Measurements from ENCODE around the gene KLRK1. TPM values are rescaled to one million over a fixed set of nuclear protein-coding genes. Genes with fewer than 3 reads are reported as not detected.
"Not testable (repeated sequence)": the region's sequence is repeated elsewhere in the genome, so short reads cannot be mapped to it uniquely, and the experiment has no call there.

Gene KLRK1
- total RNA-seq, 1 experiment from 2014 or later, result 2.3 TPM

- BruUV-seq (replicated peaks), result no TSS peak
- no peaks in the 10 kb centered on the region for H3K27me3 ChIP-seq (ENCODE audit: insufficient read depth, low read length)
- H3K9me3 ChIP-seq (ENCODE audit: control insufficient read depth in 1 of 2, insufficient read depth in 1 of 2, low read depth in 1 of 2, low read length in 2 of 2), result no peaks in the 10 kb centered on the region
- no peaks in the 10 kb centered on the region for H3K36me3 ChIP-seq (ENCODE audit: control insufficient read depth in 1 of 2, insufficient read depth in 2 of 2, low read length in 2 of 2)
- RAD21 ChIA-PET (ENCODE audit: low non-redundant PET in 1 of 2, low total read pairs in 2 of 2, uncharacterized antibody in 2 of 2, unreplicated experiment in 2 of 2), result no interaction called here
- no peak overlapping the region for H3K9ac ChIP-seq (ENCODE audit: low read length)
- H3K4me2 ChIP-seq (ENCODE audit: low read length), result peak overlapping the region; percentile 52
- POLR2A ChIA-PET, result no interaction called here
- no peaks in the 10 kb centered on the region for H3K9me2 ChIP-seq (ENCODE audit: insufficient read depth)
- ATAC-seq (peak; percentile 95), DNase-seq (ENCODE audit: low read depth, low spot score) (peak; percentile 79)
- peaks cover 20 to 45% of the 10 kb centered on the region in 2 experiments for H3K4me1 ChIP-seq (ENCODE audit: control insufficient read depth in 1 of 2, insufficient read depth in 2 of 2, low read length in 2 of 2)
- CTCF ChIA-PET, result interaction anchor here (1.0 to 1.3 kb wide), 2 partner anchors 19 to 26 kb away, joined by 4 to 6 read pairs; no protein-coding TSS in a partner anchor
- intact Hi-C loops (cut with micrococcal nuclease), result no loop called here
- H2AFZ ChIP-seq (ENCODE audit: low read depth, low read length, poor library complexity, severe bottlenecking), result peak overlapping the region; percentile 89
- H3K79me2 ChIP-seq (ENCODE audit: insufficient read depth, low read length), result no peaks in the 10 kb centered on the region
- H3K4me3 ChIP-seq (replicated peaks in 1 of 2; ENCODE audit: low read depth in 1 of 2, low read length in 2 of 2), result no peak overlapping the region; a peak in 1 of 4 replicates
- peak; percentile 60 for TF ChIP-seq CEBPB (IDR thresholded peaks at IDR 0.05; ENCODE audit: low read depth)
- peak; percentile 50 for TF ChIP-seq JUND (IDR thresholded peaks at IDR 0.05)
- no peak; the same call in 1 of the 2 replicates for TF ChIP-seq SIN3A (IDR thresholded peaks at IDR 0.05; ENCODE audit: low read depth)
- TF ChIP-seq SP1 (IDR thresholded peaks at IDR 0.05; ENCODE audit: low read depth), result peak; percentile 67
- no peak for TF ChIP-seq YY1 (IDR thresholded peaks at IDR 0.05; ENCODE audit: extremely low read depth, insufficient replicate concordance, low read depth, low read length)
- peak; percentile 31 for TF ChIP-seq TCF7L2 (IDR thresholded peaks at IDR 0.05; ENCODE audit: borderline replicate concordance, extremely low read depth, insufficient read depth, insufficient read length)
- TF ChIP-seq POLR2A (IDR thresholded peaks at IDR 0.05; ENCODE audit: borderline replicate concordance, extremely low read depth, insufficient read depth, insufficient read length), result no peak
- TF ChIP-seq FOSL1 (IDR thresholded peaks at IDR 0.05; ENCODE audit: low read depth), result 0 out of 2 replicates have a peak, but pooled peaks have one; percentile 28
- no peak for TF ChIP-seq RAD21 (IDR thresholded peaks at IDR 0.05; ENCODE audit: low read depth)
- no peak for TF ChIP-seq ZNF274 (IDR thresholded peaks at IDR 0.05; ENCODE audit: low read depth, low read length)
- peak; percentile 43 for TF ChIP-seq POLR2AphosphoS5 (IDR thresholded peaks at IDR 0.05; ENCODE audit: low read depth, low read length)
- no peak; the same call in 1 of the 2 replicates for TF ChIP-seq SRF (IDR thresholded peaks at IDR 0.05; ENCODE audit: low read depth)
- peak; percentile 80 for TF ChIP-seq CBX3 (IDR thresholded peaks at IDR 0.05; ENCODE audit: low read depth)
- no peak for TF ChIP-seq ATF3 (IDR thresholded peaks at IDR 0.05)
- TF ChIP-seq MAX (IDR thresholded peaks at IDR 0.05), result peak; percentile 47; the same call in 1 of the 2 replicates
- no peak for TF ChIP-seq EZH2 (IDR thresholded peaks at IDR 0.05)
- H3K27ac ChIP-seq (ENCODE audit: low read depth, low read length), result peak overlapping the region; percentile 62
- no peaks in the 10 kb centered on the region for H4K20me1 ChIP-seq (ENCODE audit: insufficient read depth)
These were observed 2.6 kb upstream of the KLRK1 start for GRCh38 chr12:10392394-10392930.

GRCh38 chr12:10390991-10391390 is 1.1 kb upstream of the KLRK1 start:
- H3K36me3 ChIP-seq (ENCODE audit: control insufficient read depth in 1 of 2, insufficient read depth in 2 of 2, low read length in 2 of 2); POLR2A ChIA-PET; H4K20me1 ChIP-seq (ENCODE audit: insufficient read depth); H3K27ac ChIP-seq (ENCODE audit: low read depth, low read length); H3K9me3 ChIP-seq (ENCODE audit: control insufficient read depth in 1 of 2, insufficient read depth in 1 of 2, low read depth in 1 of 2, low read length in 2 of 2); DNase-seq (ENCODE audit: low read depth, low spot score); H3K4me2 ChIP-seq (ENCODE audit: low read length); H3K4me3 ChIP-seq (replicated peaks in 1 of 2; ENCODE audit: low read depth in 1 of 2, low read length in 2 of 2); H3K9ac ChIP-seq (ENCODE audit: low read length); CTCF ChIA-PET; H2AFZ ChIP-seq (ENCODE audit: low read depth, low read length, poor library complexity, severe bottlenecking); H3K9me2 ChIP-seq (ENCODE audit: insufficient read depth); H3K27me3 ChIP-seq (ENCODE audit: insufficient read depth, low read length); H3K79me2 ChIP-seq (ENCODE audit: insufficient read depth, low read length); intact Hi-C loops (cut with micrococcal nuclease); ATAC-seq; BruUV-seq (replicated peaks): not testable (repeated sequence)
- peaks cover 20 to 42% of the 10 kb centered on the region in 2 experiments for H3K4me1 ChIP-seq (ENCODE audit: control insufficient read depth in 1 of 2, insufficient read depth in 2 of 2, low read length in 2 of 2)
- RAD21 ChIA-PET (ENCODE audit: low non-redundant PET in 1 of 2, low total read pairs in 2 of 2, uncharacterized antibody in 2 of 2, unreplicated experiment in 2 of 2), result interaction anchor here in 1 of 2 experiments (0.6 kb wide), 1 partner anchor 17 kb away, joined by 5 read pairs; no protein-coding TSS in a partner anchor

All from HCT116 (cell line).